Colonic mucosa (tissue), 4 donors: ENCODE results near the gene RTL10. TPM values are rescaled to one million over a fixed set of nuclear protein-coding genes. Genes with fewer than 3 reads are reported as not detected.
A peak's percentile ranks its signal among the peaks of the same experiment; 100 is the strongest.

Experiments used
- DNase-seq: peaks from one replicate; pipeline ENCODE4 v3.0.0-alpha.2; 2020
- H3K27ac ChIP-seq: fragments of 200-600 bp; one replicate; pipeline ENCODE4 v1.8.0; 2021
- H3K27me3 ChIP-seq: fragments of 200-600 bp; one replicate; pipeline ENCODE4 v1.8.0; 2021
- H3K36me3 ChIP-seq: fragments of 200-600 bp; one replicate; pipeline ENCODE4 v1.8.0; 2021
- H3K4me1 ChIP-seq: fragments of 200-600 bp; one replicate; pipeline ENCODE4 v1.8.0; 2021; ENCODE audit warnings: mild to moderate bottlenecking
- H3K4me3 ChIP-seq: fragments of 200-600 bp; one replicate; pipeline ENCODE4 v1.8.0; 2021
- H3K9ac ChIP-seq, 2 donors: one replicate each; pipeline ENCODE4 v1.7.0; 2013; ENCODE audit warnings: control low read depth in 2 of 2, low read depth in 2 of 2, low read length in 2 of 2
- H3K9me3 ChIP-seq: fragments of 200-600 bp; one replicate; pipeline ENCODE4 v1.8.0; 2021
- CTCF ChIP-seq: fragments of 200-600 bp; IDR thresholded peaks from one replicate; pipeline ENCODE4 v1.8.0; 2022; ENCODE audit warnings: antibody characterized with exemption, mild to moderate bottlenecking
- intact Hi-C: fragments of 100-400 bp; cut with DNase I; formaldehyde crosslinking; loops from one replicate; pipeline ENCODE4 v1.14.1; 2022
- total RNA-seq, 2 donors: library from RNA; stranded (reverse); fragmentation: NEBNext Ultra II Directional in 1 of 2; extraction: Animal tissue kit (Norgen Biotek cat#: 25700) in 1 of 2; gene quantifications; one replicate each; pipeline ENCODE4 v1.2.1, GENCODE V29; 2021
- donor health status: healthy.
- donor health status: DM: no; HTN: no; CAD: no.
- donor health status: DM: no; HTN: no; CAD: no.

RTL10 gene
- total RNA-seq, 2 donors from 2014 or later = 9.7 to 14.1 TPM

GRCh38 chr22:19808873-19809478 lies 45.7 kb downstream of the RTL10 start:
- intact Hi-C loops = no loop called here
- Histone ChIP-seq H3K27ac (no peak overlapping the region), H3K36me3 (no peaks in the 10 kb centered on the region), H3K4me3 (no peak overlapping the region), H3K4me1 (peaks cover 3% of the 10 kb centered on the region), H3K9me3 (no peaks in the 10 kb centered on the region), H3K9ac (no peak overlapping the region), H3K27me3 (no peaks in the 10 kb centered on the region)
- DNase-seq = no peak
- TF ChIP-seq CTCF = no peak

GRCh38 chr22:19807914-19808872 lies 46.5 kb downstream of the RTL10 start:
- DNase-seq = no peak
- H3K9ac ChIP-seq = no peak overlapping the region
- no peaks in the 10 kb centered on the region for H3K27me3 ChIP-seq
- no peak overlapping the region for H3K27ac ChIP-seq
- H3K36me3 ChIP-seq = no peaks in the 10 kb centered on the region
- no peaks in the 10 kb centered on the region for H3K9me3 ChIP-seq
- intact Hi-C loops = no loop called here
- H3K4me1 ChIP-seq = peaks cover 3% of the 10 kb centered on the region
- H3K4me3 ChIP-seq = no peak overlapping the region
- no peak for TF ChIP-seq CTCF

GRCh38 chr22:19807161-19807913 lies 47.3 kb downstream of the RTL10 start:
- no peaks in the 10 kb centered on the region for H3K36me3 ChIP-seq
- H3K27me3 ChIP-seq = no peaks in the 10 kb centered on the region
- H3K27ac ChIP-seq = no peak overlapping the region
- H3K4me3 ChIP-seq = no peak overlapping the region
- no peak for DNase-seq
- intact Hi-C loops = no loop called here
- H3K9me3 ChIP-seq = no peaks in the 10 kb centered on the region
- no peak for TF ChIP-seq CTCF
- H3K9ac ChIP-seq = no peak overlapping the region
- peaks cover 3% of the 10 kb centered on the region for H3K4me1 ChIP-seq

GRCh38 chr22:19806213-19807160 lies 48.2 kb downstream of the RTL10 start:
- Histone ChIP-seq H3K9me3 (no peaks in the 10 kb centered on the region), H3K9ac (no peak overlapping the region), H3K36me3 (no peaks in the 10 kb centered on the region), H3K4me1 (peaks cover 3% of the 10 kb centered on the region), H3K27ac (no peak overlapping the region), H3K27me3 (no peaks in the 10 kb centered on the region), H3K4me3 (no peak overlapping the region)
- DNase-seq = peak; percentile 92
- intact Hi-C loops = no loop called here
- no peak for TF ChIP-seq CTCF
